ENCODE results near the gene DNPEP. TPM values are rescaled to one million over a fixed set of nuclear protein-coding genes. Genes with fewer than 3 reads are reported as not detected.

Gene DNPEP
- total and polyA plus RNA-seq, 3 donors from 2014 or later = 84.8 to 145 (median 90.2) TPM

GRCh38 chr2:219404291-219404910 is 16.7 kb upstream of the DNPEP start:
- intact Hi-C loops (cut with DNase I; ENCODE audit: low total_unique reads) = loop anchor here (5.0 kb wide), 2 partner anchors 128 to 238 kb away; no protein-coding TSS in a partner anchor
- H3K27ac ChIP-seq = peak overlapping the region; percentile 49 to 78
- WGBS, 2 donors = 67 to 68% methylated on average over 10 of the region's 10 CpGs

GRCh38 chr2:219403861-219404260 is 16.1 kb upstream of the DNPEP start:
- WGBS, 2 donors = 80 to 95% methylated on average over 9 of the region's 9 CpGs
- no peak for DNase-seq
- Histone ChIP-seq H3K27me3 (no peaks in the 10 kb centered on the region), H3K27ac (peak overlapping the region; percentile 49 to 78), H3K9me3 (no peaks in the 10 kb centered on the region), H3K36me3 (ENCODE audit: low read depth, missing control alignments) (no peaks in the 10 kb centered on the region), H3K4me1 (peaks cover 32% of the 10 kb centered on the region), H3K4me3 (no peak overlapping the region)
- TF ChIP-seq CTCF (IDR thresholded peaks at IDR 0.05) (no peak), POLR2A (IDR thresholded peaks at IDR 0.05) (no peak)
- intact Hi-C loops (cut with DNase I; ENCODE audit: low total_unique reads) = loop anchor here (5.0 kb wide), 2 partner anchors 128 to 238 kb away; no protein-coding TSS in a partner anchor

More at GRCh38 chr2:219404291-219404910, 16.7 kb upstream of the DNPEP start:
- Histone ChIP-seq H3K9me3 (no peaks in the 10 kb centered on the region), H3K27me3 (no peaks in the 10 kb centered on the region), H3K4me3 (no peak overlapping the region), H3K36me3 (ENCODE audit: low read depth, missing control alignments) (no peaks in the 10 kb centered on the region), H3K4me1 (peaks cover 29% of the 10 kb centered on the region)
- TF ChIP-seq POLR2A (IDR thresholded peaks at IDR 0.05) (no peak), CTCF (IDR thresholded peaks at IDR 0.05) (no peak)
- peak; percentile 45 for DNase-seq

DNA sequence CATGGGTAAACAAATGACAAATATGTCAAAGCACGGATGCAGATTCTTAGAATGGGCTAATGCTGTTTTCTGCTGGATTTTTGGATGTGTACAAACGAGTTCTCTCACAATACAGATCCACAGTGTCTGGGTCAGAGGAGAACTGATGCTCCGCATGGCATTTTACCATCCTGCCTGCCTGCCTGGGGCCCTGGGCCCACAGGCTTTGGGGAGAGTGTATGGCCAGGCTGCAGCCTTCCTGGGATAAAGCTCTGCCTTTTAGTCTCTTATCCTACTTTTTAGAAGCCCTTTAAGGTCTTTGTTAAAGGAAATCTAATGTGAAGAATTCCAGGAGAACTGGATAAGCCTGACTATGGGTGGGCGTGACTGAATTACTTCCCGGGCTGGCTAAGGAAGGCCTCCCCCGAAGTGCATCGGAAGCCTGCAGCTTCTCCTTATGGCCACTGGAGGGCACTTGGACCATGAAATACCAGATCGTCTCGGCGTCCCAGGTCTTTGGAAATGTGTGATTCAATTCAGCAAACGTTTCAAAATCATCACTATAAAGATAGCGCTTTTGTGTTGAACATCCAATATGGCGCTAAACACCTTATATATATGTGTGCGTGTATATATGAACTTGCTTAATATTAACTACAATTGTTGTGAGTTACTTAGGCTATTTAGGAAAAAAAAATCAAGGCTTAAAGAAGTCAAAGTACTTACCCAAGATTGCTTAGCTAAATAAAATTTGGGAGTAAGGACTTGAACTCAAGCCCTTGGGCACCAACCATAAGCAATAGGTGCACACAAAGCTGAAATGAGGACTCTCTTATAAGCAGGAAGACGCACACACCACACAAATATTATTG is 15.2 kb upstream of the DNPEP start:
- TF ChIP-seq POLR2A (IDR thresholded peaks at IDR 0.05) = no peak
- TF ChIP-seq CTCF (IDR thresholded peaks at IDR 0.05) = peak; percentile 77 to 90 (median 87)
- no peaks in the 10 kb centered on the region for H3K27me3 ChIP-seq
- peaks cover 28% of the 10 kb centered on the region for H3K4me1 ChIP-seq
- peak; percentile 87 for DNase-seq
- no peaks in the 10 kb centered on the region for H3K9me3 ChIP-seq
- H3K4me3 ChIP-seq = no peak overlapping the region
- no peaks in the 10 kb centered on the region for H3K36me3 ChIP-seq (ENCODE audit: low read depth, missing control alignments)
- H3K27ac ChIP-seq = no peak overlapping the region
- 28 to 31% methylated on average over 15 of the region's 15 CpGs for WGBS, 2 donors
- intact Hi-C loops (cut with DNase I; ENCODE audit: low total_unique reads) = loop anchor here (5.0 kb wide), 2 partner anchors 129 to 239 kb away; no protein-coding TSS in a partner anchor

DNA sequence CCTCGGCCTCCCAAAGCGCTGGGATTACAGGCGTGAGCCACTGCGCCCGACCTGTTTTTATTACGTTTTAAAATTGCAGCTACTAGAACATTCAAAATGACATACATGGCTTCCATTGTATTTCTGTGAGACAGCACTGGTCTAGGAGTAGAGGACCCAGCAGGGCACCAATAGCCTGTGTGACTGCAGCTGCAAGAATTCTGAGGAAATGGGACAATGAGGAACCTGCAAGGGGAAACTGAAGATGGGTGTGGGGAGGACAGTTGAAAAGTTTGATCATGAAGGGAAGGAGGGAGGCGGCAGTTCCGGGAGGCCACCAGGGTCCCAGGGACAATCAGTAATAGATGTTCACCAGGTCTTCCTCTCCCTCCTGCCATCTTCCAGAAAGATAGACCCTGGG is 13.9 kb upstream of the DNPEP start:
- H3K4me3 ChIP-seq = no peak overlapping the region

More for the DNA sequence above, 13.9 kb upstream of the DNPEP start:
- no peaks in the 10 kb centered on the region for H3K27me3 ChIP-seq
- H3K9me3 ChIP-seq = no peaks in the 10 kb centered on the region
- TF ChIP-seq CTCF (IDR thresholded peaks at IDR 0.05) (no peak), POLR2A (IDR thresholded peaks at IDR 0.05) (no peak)
- no peaks in the 10 kb centered on the region for H3K36me3 ChIP-seq (ENCODE audit: low read depth, missing control alignments)
- intact Hi-C loops (cut with DNase I; ENCODE audit: low total_unique reads) = loop anchor here (5.0 kb wide), 2 partner anchors 131 to 241 kb away; no protein-coding TSS in a partner anchor
- no peak for DNase-seq
- peaks cover 22% of the 10 kb centered on the region for H3K4me1 ChIP-seq
- WGBS, 2 donors = 91 to 95% methylated on average over 8 of the region's 8 CpGs
- H3K27ac ChIP-seq = no peak overlapping the region
